ENCODE results near the gene PIBF1. TPM values are rescaled to one million over a fixed set of nuclear protein-coding genes. Genes with fewer than 3 reads are reported as not detected.

The PIBF1 gene
- total and polyA plus RNA-seq, 10 of the 15 experiments (the other 5 are each of a cell fraction or from before 2014, with no cell fraction given): 6.4 to 24.5 (median 11.1) TPM

DNA sequence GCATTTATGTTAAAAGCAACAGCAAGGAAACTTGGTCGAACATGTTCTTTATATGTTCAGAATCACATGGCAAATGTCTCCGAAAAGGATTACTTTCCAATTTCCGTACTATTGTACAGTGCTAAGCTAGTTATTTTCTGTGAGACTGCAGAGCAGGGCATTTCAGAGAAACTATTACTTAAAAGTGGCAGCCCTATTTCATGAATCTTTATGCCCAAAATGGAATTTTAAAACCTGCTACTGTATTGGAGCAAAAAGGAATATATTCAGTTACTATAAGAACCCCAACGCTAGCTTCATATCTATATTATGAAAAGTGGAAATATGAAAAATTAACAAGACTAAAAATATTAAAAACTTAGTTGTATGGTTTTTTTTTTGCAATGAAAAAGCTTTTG is 274.6 kb downstream of the PIBF1 start:
- Histone ChIP-seq H2AFZ (ENCODE audit: control insufficient read depth, low read depth, low read length) (no peak overlapping the region), H3K9ac (ENCODE audit: control insufficient read depth, insufficient read depth, low read length) (no peak overlapping the region), H3K27me3 (replicated peaks in 1 of 2; ENCODE audit: control insufficient read depth in 2 of 2, insufficient read depth in 2 of 2, low read length in 1 of 2) (peaks cover 0 to 4% of the 10 kb centered on the region in 2 experiments; a peak in 2 of 4 replicates), H3K27ac (ENCODE audit: control insufficient read depth, insufficient read depth) (no peak overlapping the region), H3K4me1 (ENCODE audit: control insufficient read depth, insufficient read depth, low read length) (peaks cover 3% of the 10 kb centered on the region; the same call in 1 of the 2 replicates), H3K4me2 (ENCODE audit: control insufficient read depth, insufficient read depth) (no peak overlapping the region), H4K20me1 (ENCODE audit: control insufficient read depth, insufficient read depth) (no peaks in the 10 kb centered on the region), H3K9me3 (replicated peaks; ENCODE audit: control insufficient read depth, insufficient read depth, low read length) (no peaks in the 10 kb centered on the region), H3K79me2 (ENCODE audit: control insufficient read depth, insufficient read depth, low read length) (no peaks in the 10 kb centered on the region), H3K36me3 (ENCODE audit: control insufficient read depth in 2 of 2, insufficient read depth in 2 of 2, low read length in 1 of 2) (no peaks in the 10 kb centered on the region), H3K4me3 (no peak overlapping the region)
- ATAC-seq (no peak), FAIRE-seq (no peak), DNase-seq (ENCODE audit: low read depth, low spot score) (no peak)
- POLR2A ChIA-PET: no interaction called here
- WGBS (ENCODE audit: insufficient coverage, insufficient replicate concordance, low lambda C conversion rate, missing lambda C conversion rate): 70% methylated on average over 4 of the region's 4 CpGs
- CTCF ChIA-PET: interaction anchor here (1.1 to 1.4 kb wide), 2 partner anchors 15 to 186 kb away, joined by 3 to 4 read pairs; no protein-coding TSS in a partner anchor
- RAD21 ChIA-PET (ENCODE audit: unreplicated experiment): interaction anchor here (1.4 kb wide), 1 partner anchor 217 kb away, joined by 4 read pairs; no protein-coding TSS in a partner anchor
- no peak for TF ChIP-seq USF2 (IDR thresholded peaks at IDR 0.05; ENCODE audit: borderline replicate concordance, low read depth, low read length)
- no peak for TF ChIP-seq SIX5 (IDR thresholded peaks at IDR 0.05; ENCODE audit: low read depth, low read length, severe bottlenecking)
- TF ChIP-seq KDM1A (IDR thresholded peaks at IDR 0.05; ENCODE audit: borderline replicate concordance): no peak
- no peak for TF ChIP-seq MTA3 (IDR thresholded peaks at IDR 0.05; ENCODE audit: borderline replicate concordance, low read length)
- TF ChIP-seq CHD4 (IDR thresholded peaks at IDR 0.05): no peak
- TF ChIP-seq CUX1 (IDR thresholded peaks at IDR 0.05; ENCODE audit: insufficient replicate concordance, low read depth, low read length): no peak
- intact Hi-C loops (cut with micrococcal nuclease; ENCODE audit: unreplicated experiment) (no loop called here), in situ Hi-C loops (cut with MboI) (no loop called here)
- BruUV-seq (replicated peaks): no TSS peak
- SMC1A ChIA-PET (ENCODE audit: uncharacterized antibody, unreplicated experiment): interaction anchor here (1.2 kb wide), 1 partner anchor 420 kb away, joined by 3 read pairs; no protein-coding TSS in a partner anchor

All from GM12878 (cell line).